HG03196 (cell line): ENCODE measurements around the gene PGLYRP1.

Experiments
- ATAC-seq: cut with Tn5 transposase; IDR thresholded peaks from one replicate; pipeline ENCODE4 v1.9.1; 2021; ENCODE audit not compliant: unreplicated experiment

Gene PGLYRP1

GRCh38 chr19:46032597-46033025 lies 9.8 kb upstream of the PGLYRP1 start:
- ATAC-seq: no peak

DNA sequence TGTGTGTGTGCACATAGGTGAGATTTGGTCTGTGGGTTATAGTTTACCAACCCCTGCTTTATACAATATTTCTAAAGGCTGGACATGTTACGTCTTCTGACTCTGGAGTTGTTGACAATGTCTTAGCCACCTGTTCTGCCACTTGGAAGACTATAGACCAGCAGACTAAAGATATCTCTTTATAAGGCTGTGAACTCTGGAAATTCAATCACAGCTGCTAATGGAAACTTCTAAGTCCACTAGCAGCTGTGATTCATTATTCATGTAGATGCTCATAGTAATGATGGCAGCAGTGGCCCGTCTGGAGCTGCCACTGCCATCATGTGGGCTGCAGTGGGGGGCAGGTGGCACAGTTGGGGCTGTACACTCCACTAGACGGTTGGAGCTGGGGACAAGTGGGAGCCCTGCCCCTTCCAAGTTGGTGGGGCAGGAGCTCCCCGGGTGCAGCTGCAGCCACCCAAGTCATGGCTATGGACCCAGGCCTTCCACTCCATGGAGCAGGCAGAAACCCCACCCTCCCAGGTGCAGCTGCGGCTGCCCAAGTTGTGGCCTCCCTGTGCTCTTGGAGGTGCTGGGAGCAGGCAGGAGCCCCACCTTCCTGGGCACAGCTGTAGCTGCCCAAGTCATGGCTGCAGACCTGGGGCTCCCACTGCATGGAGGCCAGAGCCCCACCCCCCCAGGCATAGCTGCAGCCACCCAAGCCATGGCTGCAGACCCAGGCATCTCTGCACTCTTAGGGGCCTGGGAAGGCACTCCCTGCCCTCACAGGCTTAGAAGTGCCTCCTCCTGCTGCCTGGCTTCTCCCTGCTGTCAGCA lies 9.1 kb upstream of the PGLYRP1 start:
- ATAC-seq: no peak

- ATAC-seq: no peak
Measured at GRCh38 chr19:46030812-46031550, 8.1 kb upstream of the PGLYRP1 start.

DNA sequence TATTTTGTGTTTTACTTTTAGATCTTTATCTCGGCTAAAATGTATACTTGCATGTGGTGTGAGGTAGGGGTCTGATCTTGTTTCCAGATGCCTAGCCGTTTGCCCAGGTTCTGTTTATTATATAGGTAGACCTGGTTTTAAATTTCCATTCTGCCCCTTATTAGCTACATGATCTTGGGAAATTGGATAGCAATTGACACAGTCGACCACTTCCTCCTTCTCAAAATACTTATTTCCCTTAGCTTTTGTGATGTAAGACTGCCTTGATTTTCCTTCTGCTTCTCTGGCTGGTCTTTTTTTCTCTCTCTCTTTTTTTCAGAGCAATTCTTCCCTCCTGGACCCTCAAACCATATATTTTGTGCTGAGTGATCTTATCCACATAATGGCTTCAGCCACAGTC lies 3.0 kb upstream of the PGLYRP1 start:
- no peak for ATAC-seq

DNA sequence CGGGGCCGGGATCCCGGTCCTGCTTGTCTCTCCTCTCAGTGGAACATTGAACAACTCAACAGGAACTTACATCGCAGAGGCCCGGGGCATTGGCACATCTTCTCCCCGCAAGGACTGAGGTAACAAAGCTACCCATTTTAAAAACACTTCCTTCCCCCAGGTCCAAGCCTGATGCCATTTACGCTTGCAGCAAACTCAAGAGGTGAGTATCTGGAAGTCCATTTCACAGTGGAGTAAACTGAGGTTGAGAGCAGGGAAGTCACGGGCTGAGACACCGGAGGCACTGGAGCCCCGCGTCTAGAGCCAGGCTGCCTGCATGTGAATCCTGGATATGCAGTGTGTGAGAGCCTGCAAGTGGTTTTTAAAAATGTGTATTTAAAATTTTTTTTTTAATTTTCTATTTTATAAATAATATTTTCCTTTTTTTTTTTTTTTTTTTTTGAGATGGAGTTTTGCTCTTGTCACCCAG lies 492 bp upstream of the PGLYRP1 start:
- ATAC-seq: no peak

GRCh38 chr19:46022061-46022430 lies 807 bp downstream of the PGLYRP1 start:
- no peak for ATAC-seq

DNA sequence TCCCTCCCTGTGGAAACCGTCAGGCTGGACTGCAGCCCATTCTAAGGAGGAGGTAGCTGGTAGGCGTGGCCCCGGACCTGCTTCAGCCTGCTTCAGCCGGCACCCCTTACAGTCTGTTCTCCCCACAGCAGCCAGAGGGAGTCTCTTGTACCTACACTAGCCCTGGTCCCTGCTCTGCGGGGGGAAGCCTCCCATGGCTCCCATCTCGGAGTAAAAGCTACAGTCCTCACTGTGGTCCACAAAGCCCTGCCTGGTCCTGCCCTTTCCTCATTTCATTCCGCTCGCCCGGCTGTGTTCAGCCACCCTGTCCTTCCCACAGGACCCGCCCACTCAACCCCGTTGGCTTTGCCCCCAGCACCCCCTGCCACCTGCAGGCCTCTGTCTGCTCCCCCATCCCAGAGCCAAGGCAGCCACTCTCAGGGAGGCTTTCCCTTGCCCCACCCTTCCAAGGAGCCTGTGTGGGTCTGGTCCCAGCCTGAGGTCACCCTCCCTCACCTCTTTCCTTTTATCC lies 1.3 kb downstream of the PGLYRP1 start:
- ATAC-seq: no peak

DNA sequence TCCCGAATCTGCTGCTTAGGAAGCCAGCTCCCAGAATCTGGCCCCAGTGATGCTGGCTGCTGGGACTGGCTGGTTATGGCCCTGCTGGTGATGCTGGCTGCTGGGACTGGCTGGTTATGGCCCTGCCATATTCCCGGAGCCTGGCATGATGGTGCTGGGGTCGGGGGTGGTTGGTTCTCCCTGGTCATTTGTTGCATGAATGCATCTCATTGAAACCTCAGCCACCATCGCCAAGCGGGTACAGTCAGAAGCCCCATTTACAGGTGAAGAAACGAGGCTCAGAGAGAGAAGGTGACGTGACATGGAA lies 2.1 kb downstream of the PGLYRP1 start:
- no peak for ATAC-seq

DNA sequence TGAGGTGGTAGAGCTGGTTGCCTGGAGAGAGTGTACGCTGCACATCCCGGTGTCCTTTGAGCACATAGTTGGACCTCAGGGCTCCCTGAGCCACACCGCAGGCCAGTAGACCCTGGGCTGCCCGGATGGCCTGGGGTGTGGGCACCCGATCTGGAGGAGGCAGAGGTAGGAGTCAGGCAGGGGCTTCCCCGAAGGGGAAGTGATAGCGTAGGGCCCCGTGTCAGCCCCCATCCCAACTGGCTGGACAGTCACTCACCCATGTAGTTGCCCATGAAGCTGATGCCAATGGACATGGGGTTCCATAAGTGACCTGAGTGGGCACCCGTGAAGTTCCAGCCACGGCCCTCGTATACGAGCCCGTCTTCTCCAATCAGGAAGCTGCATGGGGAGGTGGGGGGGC lies 3.6 kb downstream of the PGLYRP1 start:
- ATAC-seq: no peak

DNA sequence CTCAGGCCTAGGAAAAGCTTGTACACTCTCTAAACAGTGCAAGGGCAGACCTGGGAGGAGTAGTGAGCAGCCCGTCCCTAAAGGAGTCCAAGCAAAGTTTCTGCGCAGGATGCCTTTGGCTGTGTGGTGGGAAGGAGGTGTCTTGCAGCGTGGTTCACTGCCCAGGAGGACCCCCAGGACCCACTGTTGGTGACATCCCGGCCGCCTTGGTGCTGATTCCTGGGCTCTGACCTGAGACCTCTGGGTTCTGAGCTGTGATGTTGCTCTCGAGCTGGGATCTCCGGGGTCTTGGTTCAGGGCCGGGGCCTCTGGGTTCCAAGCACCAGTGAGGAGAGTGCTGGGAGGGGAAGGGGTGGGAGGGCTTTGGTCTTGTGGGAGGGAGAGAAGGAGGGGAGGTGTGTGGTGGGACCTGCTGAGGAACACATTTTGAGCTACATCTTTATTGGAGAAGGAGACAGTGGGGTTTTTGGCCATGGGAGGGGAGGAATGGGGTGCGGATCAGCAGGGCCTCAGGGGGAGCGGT lies 4.1 kb downstream of the PGLYRP1 start:
- ATAC-seq: no peak

DNA sequence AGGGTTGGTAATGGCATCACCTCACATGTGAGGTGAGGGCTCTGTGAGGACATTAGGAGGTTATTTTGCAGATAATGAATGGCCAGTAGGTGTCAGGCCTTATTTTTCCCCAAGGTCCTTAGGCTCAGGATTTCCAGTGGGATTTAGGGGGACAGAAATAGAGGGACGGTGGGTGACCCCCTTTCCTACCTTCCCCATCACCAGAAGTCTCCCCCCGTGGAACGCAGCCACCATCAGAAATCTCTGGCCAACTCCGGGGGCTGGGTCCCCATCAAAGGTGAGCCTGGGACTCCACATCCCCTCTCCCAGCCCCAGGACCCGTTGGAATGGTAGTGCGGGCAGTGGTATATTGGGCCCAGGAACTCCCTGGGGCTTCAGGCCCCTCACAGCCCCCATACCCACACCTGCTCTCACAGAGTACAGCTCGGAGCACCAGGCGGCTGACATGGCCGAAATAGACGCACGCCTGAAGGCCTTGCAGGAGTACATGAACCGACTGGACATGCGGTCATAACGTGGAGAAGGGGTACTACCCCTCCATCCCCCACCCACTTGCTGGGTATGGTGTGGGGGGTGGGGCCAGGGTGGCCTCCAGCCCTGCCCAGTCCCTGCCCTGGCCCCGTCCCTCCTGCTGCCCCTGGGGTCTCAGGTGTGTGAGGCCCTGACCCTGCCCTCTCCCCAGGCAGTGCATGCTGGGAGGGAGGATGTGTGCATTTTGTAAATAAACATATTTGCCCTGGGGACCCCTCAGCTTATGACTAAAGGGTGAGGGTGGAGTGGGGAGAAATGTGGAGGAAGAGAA lies 4.8 kb downstream of the PGLYRP1 start:
- no peak for ATAC-seq

DNA sequence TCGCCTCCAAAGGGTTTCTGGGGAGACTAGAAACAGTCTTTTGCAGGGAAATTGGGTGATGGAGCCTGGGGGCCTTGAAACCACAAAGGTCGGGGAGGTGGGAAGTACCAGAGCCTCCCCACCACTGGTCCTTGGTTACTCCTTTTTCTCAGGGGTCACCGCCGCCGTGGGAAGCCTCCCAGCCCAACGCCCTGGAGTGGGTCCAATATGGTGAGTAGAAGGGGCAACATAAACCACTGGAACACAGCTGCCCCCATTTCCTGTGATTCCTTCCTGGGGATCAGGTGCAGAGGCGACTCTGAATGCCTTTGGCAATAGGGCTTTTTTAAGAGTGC lies 5.8 kb downstream of the PGLYRP1 start:
- ATAC-seq: no peak

DNA sequence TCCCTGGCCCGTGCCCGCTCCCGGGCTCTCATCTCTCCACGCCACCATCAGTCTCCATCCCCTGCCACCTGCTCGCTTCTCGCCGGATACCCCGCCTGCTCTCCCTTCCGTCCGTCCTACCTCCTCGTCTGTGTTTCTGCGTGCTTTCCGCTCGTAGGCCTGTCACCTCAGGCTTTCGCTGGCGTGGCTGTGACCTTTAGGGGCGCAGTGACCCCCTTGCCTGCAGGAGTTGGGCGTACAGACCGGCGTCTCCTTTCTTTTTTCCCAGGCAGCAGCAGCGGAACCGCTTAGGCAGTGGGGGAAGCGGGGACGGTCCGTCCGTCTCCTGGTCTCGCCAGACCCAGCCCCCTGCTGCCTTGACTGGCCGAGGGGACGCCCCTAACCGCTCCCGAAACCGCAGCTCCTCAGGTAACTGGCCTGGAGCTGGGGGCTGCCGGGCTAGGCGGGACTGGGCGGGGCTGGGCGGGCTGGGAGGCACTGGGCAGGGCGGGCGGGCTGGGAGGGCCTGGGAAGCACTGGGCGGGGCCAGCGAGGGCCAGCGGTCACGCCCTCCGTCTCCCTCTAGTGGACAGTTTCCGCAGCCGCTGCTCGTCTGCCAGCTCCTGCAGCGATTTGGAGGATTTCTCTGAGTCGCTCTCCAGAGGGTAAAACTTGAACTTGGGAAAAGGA lies 6.3 kb downstream of the PGLYRP1 start:
- ATAC-seq: peak; percentile 55

- ATAC-seq: no peak
Measured at GRCh38 chr19:46015687-46016425, 7.0 kb downstream of the PGLYRP1 start.

GRCh38 chr19:46014941-46015686 lies 7.7 kb downstream of the PGLYRP1 start:
- no peak for ATAC-seq

DNA sequence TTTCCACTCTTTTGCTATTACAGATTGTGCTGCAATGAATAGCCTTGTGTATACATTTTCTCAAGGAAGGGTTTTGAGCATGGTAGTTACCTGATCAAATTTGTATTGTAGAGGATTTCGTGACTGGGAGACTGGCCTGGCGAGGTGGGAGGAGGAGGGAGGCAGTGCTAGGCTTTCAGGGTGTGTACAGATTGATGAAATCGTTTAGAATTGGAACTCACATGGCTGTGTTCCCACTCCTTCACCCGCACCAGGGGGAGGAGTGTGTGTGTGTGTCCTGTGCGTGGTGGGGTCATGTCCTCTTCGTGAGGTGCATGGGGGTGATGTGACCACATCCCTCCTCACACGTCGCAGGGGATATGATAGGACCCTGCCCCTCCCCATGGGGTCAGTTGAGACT lies 8.3 kb downstream of the PGLYRP1 start:
- ATAC-seq: no peak

DNA sequence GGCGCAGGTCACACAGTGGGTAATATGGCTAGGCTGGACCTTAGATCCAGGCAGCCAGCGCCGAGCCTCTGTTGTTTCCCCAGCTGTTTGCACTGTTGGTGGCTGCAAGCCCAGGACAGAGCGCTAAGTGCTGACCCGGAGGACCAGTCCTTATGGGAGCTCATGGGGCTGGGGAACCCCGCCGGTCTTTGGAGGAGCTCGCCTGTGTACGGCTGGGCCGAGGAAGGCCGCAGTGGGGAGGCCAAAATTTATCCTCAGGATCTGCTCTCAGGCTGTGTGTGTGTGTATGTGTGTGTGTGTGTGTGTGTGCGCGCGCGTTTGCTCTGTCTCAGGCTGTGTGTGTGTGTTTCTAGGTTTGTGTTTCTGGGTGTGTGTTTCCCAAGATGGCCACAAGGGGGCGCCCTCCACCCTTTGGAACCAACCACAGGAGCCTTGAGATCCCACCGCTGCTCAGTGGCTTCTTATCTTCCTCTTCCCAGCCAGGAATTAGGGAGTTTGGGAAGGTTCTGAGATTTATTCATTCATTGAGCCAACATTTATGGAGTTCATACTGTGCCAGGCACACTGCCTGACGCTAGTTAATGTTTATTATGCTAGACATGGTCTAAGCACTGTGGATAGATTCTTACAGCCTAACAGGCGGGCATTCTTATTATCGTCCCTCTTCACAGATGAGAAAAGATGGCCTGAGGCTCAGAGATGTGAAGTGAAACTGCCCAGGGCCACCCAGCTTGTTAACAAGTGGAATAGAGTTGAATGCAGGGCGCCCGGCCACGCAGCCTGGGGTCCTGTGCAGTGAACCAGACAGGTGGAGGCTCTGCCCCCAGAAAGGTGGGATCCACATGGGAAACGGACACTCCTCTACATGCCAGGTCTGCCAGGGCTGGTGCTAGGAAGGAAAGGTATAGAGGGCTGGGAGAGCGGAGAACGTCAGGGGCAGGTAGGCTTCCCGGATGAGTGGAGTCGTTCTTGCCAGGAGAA lies 13.0 kb downstream of the PGLYRP1 start:
- ATAC-seq: no peak

- ATAC-seq: no peak
Measured at GRCh38 chr19:46006411-46006810, 16.4 kb downstream of the PGLYRP1 start.
